ENCODE measurements around the gene MAD1L1. TPM values are rescaled to one million over a fixed set of nuclear protein-coding genes. Genes with fewer than 3 reads are reported as not detected.

Gene MAD1L1
- total and polyA plus RNA-seq, 2 of the 4 experiments (the other 2 are of a cell fraction) = 29.0 to 40.9 TPM

- H3K14ac ChIP-seq (replicated peaks; ENCODE audit: low read depth, low read length) = no peak overlapping the region
- H2BK5ac ChIP-seq (ENCODE audit: low read depth, low read length, poor library complexity, severe bottlenecking) = no peak overlapping the region
- H3K27ac ChIP-seq (ENCODE audit: insufficient read depth, low read length) = no peak overlapping the region
- no peak overlapping the region for H3K4ac ChIP-seq (ENCODE audit: low read depth, low read length)
- H3K9me3 ChIP-seq (ENCODE audit: control insufficient read depth, insufficient read depth, low read length) = no peaks in the 10 kb centered on the region
- WGBS, 2 experiments (ENCODE audit: extremely low coverage in 2 of 2, insufficient read length in 1 of 2) = 94% methylated on average over 23 of the region's 33 CpGs; no CpG with 5 or more reads in 1 of the 2 experiments
- no peak overlapping the region for H4K8ac ChIP-seq (ENCODE audit: low read depth in 2 of 2, low read length in 2 of 2)
- H2BK20ac ChIP-seq (ENCODE audit: low read depth, low read length) = no peak overlapping the region
- in situ Hi-C loops (cut with MboI; ENCODE audit: low sequenced_read_pairs) (no loop called here), intact Hi-C loops (cut with micrococcal nuclease) (no loop called here), dilution Hi-C loops (cut with HindIII; ENCODE audit: low sequenced_read_pairs, unreplicated experiment) (no loop called here)
- ChIA-PET CTCF (no interaction called here), POLR2A (ENCODE audit: unreplicated experiment) (no interaction called here)
- H3K4me2 ChIP-seq (ENCODE audit: low read depth, low read length) = no peak overlapping the region
- H2AFZ ChIP-seq (replicated peaks; ENCODE audit: low read length, poor library complexity) = no peak overlapping the region
- H3K36me3 ChIP-seq (ENCODE audit: control insufficient read depth, insufficient read depth, low read length) = peaks cover 23% of the 10 kb centered on the region
- H3K4me3 ChIP-seq (ENCODE audit: insufficient read depth, low read depth, low read length) = no peak overlapping the region
- DNase-seq (no peak), ATAC-seq (ENCODE audit: low read depth) (no peak)
- no peak overlapping the region for H2BK120ac ChIP-seq (ENCODE audit: low read depth, low read length)
- H3K9me1 ChIP-seq (ENCODE audit: insufficient read depth, low read length) = 0 out of 2 replicates have a peak, but pooled peaks cover 3% of the 10 kb centered on the region
- TF ChIP-seq MAZ (IDR thresholded peaks at IDR 0.05; ENCODE audit: borderline replicate concordance, low read depth, low read length) = no peak
- no peak overlapping the region for H4K5ac ChIP-seq (ENCODE audit: low read depth, low read length)
- H4K20me1 ChIP-seq (ENCODE audit: insufficient read depth, low read length) = peaks cover 1% of the 10 kb centered on the region; the same call in 1 of the 2 replicates
- no peak overlapping the region for H3K18ac ChIP-seq (ENCODE audit: low read depth, low read length)
- no peaks in the 10 kb centered on the region for H3K4me1 ChIP-seq (ENCODE audit: control insufficient read depth, insufficient read depth, low read length)
- no peak overlapping the region; the same call in 1 of the 2 replicates for H2AK5ac ChIP-seq (ENCODE audit: low read depth, low read length)
- H2AK9ac ChIP-seq (replicated peaks; ENCODE audit: low read depth, low read length, poor library complexity) = no peak overlapping the region
- H3K56ac ChIP-seq (ENCODE audit: extremely low read depth, insufficient read depth, low read length) = no peak overlapping the region
- H3K9ac ChIP-seq (ENCODE audit: low read depth, low read length) = no peak overlapping the region
- H3K79me1 ChIP-seq (ENCODE audit: low read depth in 1 of 2, low read length in 2 of 2) = peaks cover 0 to 20% of the 10 kb centered on the region in 2 experiments; a peak in 1 of 4 replicates
- H2BK15ac ChIP-seq (ENCODE audit: low read depth, low read length) = no peak overlapping the region
- no peaks in the 10 kb centered on the region for H3K27me3 ChIP-seq (ENCODE audit: control insufficient read depth, insufficient read depth, low read length)
- H3K23ac ChIP-seq (ENCODE audit: low read depth, low read length) = no peak overlapping the region
- no TSS peak for BruUV-seq (replicated peaks)
- no peak overlapping the region for H4K91ac ChIP-seq (ENCODE audit: insufficient read depth, low read depth, low read length)
These were observed 22.7 kb upstream of the MAD1L1 start for GRCh38 chr7:2255145-2256139.
